SK-N-SH (cell line): ENCODE measurements around the gene PDE6A. TPM values are rescaled to one million over a fixed set of nuclear protein-coding genes. Genes with fewer than 3 reads are reported as not detected.

Source experiments
- CTCF ChIA-PET: fragments of 300-600, 350-600 bp; formaldehyde crosslinking; extraction: SDS; loops from one replicate; lab custom pipeline; 2021; lab: Yijun Ruan, JAX
- POLR2A ChIA-PET: fragments of 350-600 bp; sonication (Branson Sonifier 250); formaldehyde crosslinking; extraction: SDS; loops from one replicate; lab custom pipeline; 2020; ENCODE audit warnings: antibody characterized with exemption, inconsistent platforms; lab: Yijun Ruan, JAX
- DNase-seq: peaks from one replicate; pipeline ENCODE4 v3.0.0; 2012
- H2AFZ ChIP-seq: fragments of 200-600 bp; sonication (generic); 2 replicates; pipeline ENCODE4 v1.8.1; 2016; ENCODE audit warnings: antibody characterized with exemption, mild to moderate bottlenecking, low read depth
- H3F3A ChIP-seq: fragments of 200-600 bp; sonication (generic); replicated peaks from 2 replicates; pipeline ENCODE3; 2016; ENCODE audit warnings: antibody characterized with exemption, mild to moderate bottlenecking; ENCODE audit not compliant: insufficient read depth
- H3K27ac ChIP-seq, 2 experiments: fragments of 200-500 bp in 1 of 2; fragments of 200-600 bp in 1 of 2; sonication (Bioruptor generic) in 1 of 2; sonication (generic), shearing (Covaris generic) in 1 of 2; 2 replicates each; pipeline versions ENCODE4 v1.5.1 to v1.6.1; 2014 to 2016; ENCODE audit warnings: low read depth in 2 of 2, inconsistent platforms in 1 of 2, low read length in 1 of 2, mild to moderate bottlenecking in 1 of 2, mixed read lengths in 1 of 2
- H3K27me3 ChIP-seq: fragments of 200-600 bp; sonication (generic), shearing (Covaris generic); 2 replicates; pipeline ENCODE4 v1.6.1; 2016; ENCODE audit warnings: mixed run types; ENCODE audit not compliant: insufficient read depth
- H3K36me3 ChIP-seq, 2 experiments: fragments of 200-500 bp in 1 of 2; fragments of 200-600 bp in 1 of 2; sonication (Bioruptor generic) in 1 of 2; sonication (generic) in 1 of 2; replicated peaks in 1 of 2; 2 replicates each; pipeline versions ENCODE3 to v1.5.1; 2014 to 2016; ENCODE audit warnings: low read length in 1 of 2, mild to moderate bottlenecking in 1 of 2; ENCODE audit not compliant: insufficient read depth in 2 of 2, control insufficient read depth in 1 of 2
- H3K4me1 ChIP-seq, 2 experiments: fragments of 200-500 bp in 1 of 2; fragments of 200-600 bp in 1 of 2; sonication (Bioruptor generic) in 1 of 2; sonication (generic), shearing (Covaris generic) in 1 of 2; 2 replicates each; pipeline versions ENCODE4 v1.5.1 to v1.6.1; 2014 to 2016; ENCODE audit warnings: low read depth in 1 of 2, low read length in 1 of 2, mixed run types in 1 of 2; ENCODE audit not compliant: insufficient read depth in 2 of 2, control insufficient read depth in 1 of 2
- H3K4me2 ChIP-seq: fragments of 200-600 bp; sonication (generic), shearing (Covaris generic); 2 replicates; pipeline ENCODE4 v1.6.1; 2017; ENCODE audit warnings: mixed run types
- H3K4me3 ChIP-seq, 2 experiments: fragments of 200-500 bp in 1 of 2; fragments of 200-600 bp in 1 of 2; sonication (Bioruptor generic) in 1 of 2; sonication (generic), shearing (Covaris generic) in 1 of 2; 2 replicates each; pipeline versions ENCODE4 v1.5.1 to v1.8.1; 2014 to 2016; ENCODE audit warnings: low read depth in 2 of 2, inconsistent platforms in 1 of 2, low read length in 1 of 2, mild to moderate bottlenecking in 1 of 2, mixed read lengths in 1 of 2, moderate library complexity in 1 of 2
- H3K79me2 ChIP-seq: fragments of 200-600 bp; sonication (generic); 2 replicates; pipeline ENCODE4 v1.8.1; 2017; ENCODE audit warnings: mild to moderate bottlenecking; ENCODE audit not compliant: insufficient read depth
- H3K9ac ChIP-seq: fragments of 200-600 bp; sonication (generic); 2 replicates; pipeline ENCODE4 v1.6.1; 2017; ENCODE audit warnings: mixed run types
- H3K9me2 ChIP-seq: fragments of 200-600 bp; sonication (generic); 2 replicates; pipeline ENCODE4 v1.6.1; 2017; ENCODE audit warnings: mixed run types
- H3K9me3 ChIP-seq: fragments of 200-600 bp; sonication (generic); 2 replicates; pipeline ENCODE4 v1.6.1; 2017; ENCODE audit warnings: mixed run types, mild to moderate bottlenecking, moderate library complexity
- H4K20me1 ChIP-seq: fragments of 200-600 bp; sonication (generic); 2 replicates; pipeline ENCODE4 v1.6.1; 2017; ENCODE audit warnings: mild to moderate bottlenecking, mixed run types; ENCODE audit not compliant: insufficient read depth
- CHD2 ChIP-seq: fragments of 150-350 bp; IDR thresholded peaks from 2 replicates; pipeline ENCODE4 v1.6.1; 2018; ENCODE audit warnings: low read length; ENCODE audit not compliant: partially characterized antibody
- ELF1 ChIP-seq: IDR thresholded peaks from 2 replicates; pipeline ENCODE4 v1.4.0; 2012
- EP300 ChIP-seq, 2 experiments: IDR thresholded peaks; 2 replicates each; pipeline versions ENCODE4 v1.4.0 to v1.6.1; 2012; ENCODE audit warnings: borderline replicate concordance in 1 of 2, low read depth in 1 of 2, low read length in 1 of 2
- EZH2phosphoT487 ChIP-seq: fragments of 200-600 bp; sonication (generic); IDR thresholded peaks from 2 replicates; pipeline ENCODE4 v1.6.1; 2017; ENCODE audit warnings: low read depth, mixed run types, mild to moderate bottlenecking, antibody characterized with exemption, moderate library complexity, borderline replicate concordance
- FOXM1 ChIP-seq: IDR thresholded peaks from 2 replicates; pipeline ENCODE4 v1.4.0; 2012; ENCODE audit warnings: low read depth, mild to moderate bottlenecking
- GABPA ChIP-seq: IDR thresholded peaks from 2 replicates; pipeline ENCODE4 v1.4.0; 2012; ENCODE audit warnings: low read depth, mild to moderate bottlenecking
- GATA2 ChIP-seq: sonication (generic); formaldehyde crosslinking; IDR thresholded peaks from 2 replicates; pipeline ENCODE4 v1.5.0; 2020; ENCODE audit warnings: mild to moderate bottlenecking, missing genetic modification reagents
- MAX ChIP-seq: IDR thresholded peaks from 2 replicates; pipeline ENCODE4 v1.4.0; 2012; ENCODE audit warnings: low read depth
- NFIC ChIP-seq: IDR thresholded peaks from 2 replicates; pipeline ENCODE4 v1.4.0; 2012; ENCODE audit warnings: borderline replicate concordance
- NRF1 ChIP-seq: IDR thresholded peaks from 2 replicates; pipeline ENCODE4 v1.6.1; 2012; ENCODE audit warnings: low read depth, mild to moderate bottlenecking, low read length
- RCOR1 ChIP-seq: fragments of 150-350 bp; IDR thresholded peaks from 2 replicates; pipeline ENCODE4 v1.6.1; 2017; ENCODE audit warnings: antibody characterized with exemption, low read length
- RXRA ChIP-seq: IDR thresholded peaks from 2 replicates; pipeline ENCODE4 v1.4.0; 2012; ENCODE audit warnings: low read depth, mild to moderate bottlenecking, borderline replicate concordance
- TAF1 ChIP-seq: IDR thresholded peaks from 2 replicates; pipeline ENCODE4 v1.6.1; 2012; ENCODE audit warnings: low read depth, mild to moderate bottlenecking, low read length, moderate library complexity, borderline replicate concordance
- TCF12 ChIP-seq: IDR thresholded peaks from 2 replicates; pipeline ENCODE4 v1.4.0; 2012
- YY1 ChIP-seq: IDR thresholded peaks from 2 replicates; pipeline ENCODE4 v1.4.0; 2012; ENCODE audit warnings: low read depth, mild to moderate bottlenecking
- WGBS: methylation state at CpG from one replicate; pipeline ENCODE4 v1.1.6; 2017; ENCODE audit warnings: low lambda C conversion rate; 5-methylcytosine and 5-hydroxymethylcytosine counted together
- polyA plus RNA-seq, 3 experiments: library from polyadenylated mRNA; depleted of rRNA; stranded (reverse); fragments of >200 nt; gene quantifications; 2 replicates each; pipeline ENCODE4 v1.2.3, GENCODE V29; 2012
- TF ChIP-seq, protein P1 (sequence below): IDR thresholded peaks from 2 replicates; pipeline ENCODE4 v1.6.1; 2012; ENCODE audit warnings: mild to moderate bottlenecking, low read depth, low read length, moderate library complexity

Gene PDE6A
- polyA plus RNA-seq, 1 of the 3 experiments (the other 2 are of a cell fraction) = 0.05 TPM

DNA sequence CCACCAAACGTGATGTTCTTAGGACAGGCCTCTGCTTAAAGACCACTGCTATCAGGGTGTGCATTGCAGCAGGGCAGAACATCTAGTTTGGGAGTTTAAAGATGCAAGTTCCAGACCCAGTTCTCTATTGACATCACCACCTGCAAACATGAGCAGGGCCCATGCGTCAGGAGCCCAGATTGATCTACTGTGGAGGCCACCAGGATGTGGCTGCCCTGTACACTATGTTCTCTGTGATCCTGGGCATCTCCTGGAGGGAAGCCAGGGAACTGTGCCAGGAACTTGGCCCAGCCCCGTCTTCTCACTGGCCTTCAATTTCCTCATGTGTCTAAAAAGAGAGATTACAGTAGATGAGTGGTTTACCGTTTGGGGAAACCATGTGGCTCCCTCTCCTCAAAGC lies 87.1 kb downstream of the PDE6A start:
- WGBS = 41% methylated on average over 3 of the region's 4 CpGs
- no peak overlapping the region for H3K4me2 ChIP-seq
- CTCF ChIA-PET = interaction anchor here (0.8 to 18.7 kb wide), 6 partner anchors 24 to 238 kb away, joined by 3 to 460 read pairs (median 3); no protein-coding TSS in a partner anchor
- H3K9me3 ChIP-seq = no peaks in the 10 kb centered on the region
- no peaks in the 10 kb centered on the region for H3K79me2 ChIP-seq
- no peaks in the 10 kb centered on the region for H3F3A ChIP-seq
- TF ChIP-seq MAX (0 out of 2 replicates have a peak, but pooled peaks have one; percentile 27), NFIC (peak; percentile 96), TCF12 (peak; percentile 27), GATA2 (no peak)
- peaks cover 5 to 9% of the 10 kb centered on the region in 2 experiments; a peak in 2 of 4 replicates for H3K4me1 ChIP-seq
- no peaks in the 10 kb centered on the region for H3K9me2 ChIP-seq
- H3K4me3 ChIP-seq = no peak overlapping the region
- no peak overlapping the region for H3K9ac ChIP-seq
- no peaks in the 10 kb centered on the region for H3K27me3 ChIP-seq
- peak; percentile 33 for DNase-seq
- no peaks in the 10 kb centered on the region for H3K36me3 ChIP-seq
- no peak overlapping the region for H3K27ac ChIP-seq
- POLR2A ChIA-PET = no interaction called here
- no peaks in the 10 kb centered on the region for H4K20me1 ChIP-seq
- H2AFZ ChIP-seq = no peak overlapping the region

DNA sequence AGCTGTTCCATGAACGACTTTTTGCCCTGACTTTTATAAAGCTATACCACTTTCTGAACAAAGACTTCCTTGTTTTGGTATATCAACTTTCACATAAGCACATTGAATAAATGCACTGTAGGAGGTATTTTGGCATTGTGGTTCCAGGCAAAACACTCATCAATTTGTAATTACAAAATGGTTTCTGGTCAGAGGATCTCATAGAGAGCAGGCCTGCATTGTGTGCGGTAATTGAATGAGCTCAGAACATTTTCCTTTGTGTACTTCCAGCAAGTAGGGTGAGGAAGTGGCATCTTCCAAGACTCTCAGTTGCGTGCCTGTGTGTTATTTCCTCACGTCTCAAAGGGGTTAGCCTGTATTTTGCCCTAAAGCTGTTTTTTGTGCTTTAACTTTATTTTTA lies 89.2 kb downstream of the PDE6A start:
- Histone ChIP-seq H3K27ac (no peak overlapping the region), H3F3A (no peaks in the 10 kb centered on the region), H4K20me1 (no peaks in the 10 kb centered on the region), H3K4me2 (no peak overlapping the region), H3K9me2 (no peaks in the 10 kb centered on the region), H3K9ac (no peak overlapping the region), H3K79me2 (no peaks in the 10 kb centered on the region), H3K36me3 (no peaks in the 10 kb centered on the region), H3K4me1 (peaks cover 5 to 9% of the 10 kb centered on the region in 2 experiments; a peak in 2 of 4 replicates), H3K4me3 (no peak overlapping the region), H3K27me3 (no peaks in the 10 kb centered on the region), H3K9me3 (no peaks in the 10 kb centered on the region), H2AFZ (no peak overlapping the region)
- DNase-seq = no peak
- WGBS = 89% methylated on average over 4 of the region's 4 CpGs
- CTCF ChIA-PET = interaction anchor here (0.7 to 18.7 kb wide), 8 partner anchors 10 to 219 kb away, joined by 3 to 460 read pairs (median 6); partner anchors contain the start of gene SLC26A2
- TF ChIP-seq NRF1 (no peak), NFIC (no peak), EP300 (IDR thresholded peaks at IDR 0.05; ENCODE audit: borderline replicate concordance in 1 of 2, low read depth in 1 of 2, low read length in 1 of 2) (no peak), MAX (no peak), RXRA (no peak), YY1 (no peak), GABPA (no peak), CHD2 (no peak), RCOR1 (no peak), FOXM1 (no peak), TAF1 (no peak), EZH2phosphoT487 (no peak), ELF1 (no peak)
- TF ChIP-seq, protein P1, sequence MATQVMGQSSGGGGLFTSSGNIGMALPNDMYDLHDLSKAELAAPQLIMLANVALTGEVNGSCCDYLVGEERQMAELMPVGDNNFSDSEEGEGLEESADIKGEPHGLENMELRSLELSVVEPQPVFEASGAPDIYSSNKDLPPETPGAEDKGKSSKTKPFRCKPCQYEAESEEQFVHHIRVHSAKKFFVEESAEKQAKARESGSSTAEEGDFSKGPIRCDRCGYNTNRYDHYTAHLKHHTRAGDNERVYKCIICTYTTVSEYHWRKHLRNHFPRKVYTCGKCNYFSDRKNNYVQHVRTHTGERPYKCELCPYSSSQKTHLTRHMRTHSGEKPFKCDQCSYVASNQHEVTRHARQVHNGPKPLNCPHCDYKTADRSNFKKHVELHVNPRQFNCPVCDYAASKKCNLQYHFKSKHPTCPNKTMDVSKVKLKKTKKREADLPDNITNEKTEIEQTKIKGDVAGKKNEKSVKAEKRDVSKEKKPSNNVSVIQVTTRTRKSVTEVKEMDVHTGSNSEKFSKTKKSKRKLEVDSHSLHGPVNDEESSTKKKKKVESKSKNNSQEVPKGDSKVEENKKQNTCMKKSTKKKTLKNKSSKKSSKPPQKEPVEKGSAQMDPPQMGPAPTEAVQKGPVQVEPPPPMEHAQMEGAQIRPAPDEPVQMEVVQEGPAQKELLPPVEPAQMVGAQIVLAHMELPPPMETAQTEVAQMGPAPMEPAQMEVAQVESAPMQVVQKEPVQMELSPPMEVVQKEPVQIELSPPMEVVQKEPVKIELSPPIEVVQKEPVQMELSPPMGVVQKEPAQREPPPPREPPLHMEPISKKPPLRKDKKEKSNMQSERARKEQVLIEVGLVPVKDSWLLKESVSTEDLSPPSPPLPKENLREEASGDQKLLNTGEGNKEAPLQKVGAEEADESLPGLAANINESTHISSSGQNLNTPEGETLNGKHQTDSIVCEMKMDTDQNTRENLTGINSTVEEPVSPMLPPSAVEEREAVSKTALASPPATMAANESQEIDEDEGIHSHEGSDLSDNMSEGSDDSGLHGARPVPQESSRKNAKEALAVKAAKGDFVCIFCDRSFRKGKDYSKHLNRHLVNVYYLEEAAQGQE = no peak
- POLR2A ChIA-PET = no interaction called here
